K562 (cell line): ENCODE data around the gene PLCB3. TPM values are rescaled to one million over a fixed set of nuclear protein-coding genes. Genes with fewer than 3 reads are reported as not detected.

Experiments
- ATF7 ChIP-seq: fragments of 450-650 bp; IDR thresholded peaks from 2 replicates; pipeline ENCODE4 v1.7.1; 2014; ENCODE audit warnings: mild to moderate bottlenecking, moderate library complexity
- BACH1 ChIP-seq: fragments of 200-800 bp; sonication (Bioruptor generic); IDR thresholded peaks from 2 replicates; pipeline ENCODE4 v1.6.1; 2016; ENCODE audit warnings: missing genetic modification characterization, missing compliant biosample characterization
- BDP1 ChIP-seq: IDR thresholded peaks from 3 replicates; pipeline ENCODE4 v1.6.1; 2011; ENCODE audit not compliant: insufficient read length, insufficient read depth
- CHCHD3 ChIP-seq: fragments of 250-450 bp; sonication (Bioruptor Pico); IDR thresholded peaks from 2 replicates; pipeline ENCODE4 v2.1.2; 2022; ENCODE audit warnings: mild to moderate bottlenecking
- CHD1 ChIP-seq: fragments of 200-600 bp; sonication (generic); IDR thresholded peaks from one replicate; pipeline ENCODE4 v1.6.1; 2012; ENCODE audit warnings: mild to moderate bottlenecking, moderate library complexity, low read length, inconsistent platforms
- CHD2 ChIP-seq: IDR thresholded peaks from 2 replicates; pipeline ENCODE4 v1.6.1; 2011; ENCODE audit warnings: low read depth, low read length
- HEY1 ChIP-seq: fragments of 250-450 bp; sonication (Bioruptor Pico); IDR thresholded peaks from 2 replicates; pipeline ENCODE4 v1.5.0; 2020; ENCODE audit warnings: mild to moderate bottlenecking, moderate library complexity, borderline replicate concordance
- HOMEZ ChIP-seq: fragments of 250-450 bp; sonication (Bioruptor Pico); IDR thresholded peaks from 2 replicates; pipeline ENCODE4 v1.4.0; 2020; ENCODE audit warnings: mild to moderate bottlenecking, moderate library complexity
- IRF2 ChIP-seq: sonication (generic); formaldehyde crosslinking; IDR thresholded peaks from 2 replicates; pipeline ENCODE4 v1.8.1; 2022; ENCODE audit warnings: mild to moderate bottlenecking, missing genetic modification reagents
- KDM2B ChIP-seq: fragments of 250-450 bp; sonication (Bioruptor Pico); IDR thresholded peaks from 2 replicates; pipeline ENCODE4 v1.8.0; 2021; ENCODE audit warnings: mild to moderate bottlenecking, moderate library complexity
- MAFF ChIP-seq: IDR thresholded peaks from 2 replicates; pipeline ENCODE4 v1.6.1; 2012; ENCODE audit warnings: low read length, improper control_type of control experiment
- MAZ ChIP-seq, 2 experiments: fragments of 450-650 bp in 1 of 2; sonication (generic) in 1 of 2; formaldehyde crosslinking; IDR thresholded peaks in 1 of 2; conservative IDR thresholded peaks in 1 of 2; 2 replicates each; pipeline versions ENCODE4 v1.4.0 to v1.5.0; 2020; ENCODE audit warnings: mild to moderate bottlenecking in 1 of 2, missing genetic modification reagents in 1 of 2
- MEF2A ChIP-seq: IDR thresholded peaks from 2 replicates; pipeline ENCODE4 v1.6.1; 2011; ENCODE audit warnings: low read depth, mild to moderate bottlenecking, low read length, moderate library complexity; ENCODE audit not compliant: control insufficient read depth
- NELFE ChIP-seq: IDR thresholded peaks from 2 replicates; pipeline ENCODE4 v1.6.1; 2011; ENCODE audit warnings: mild to moderate bottlenecking; ENCODE audit not compliant: insufficient read depth, insufficient read length
- PPARD ChIP-seq: fragments of 250-450 bp; sonication (Bioruptor Pico); IDR thresholded peaks from 2 replicates; pipeline ENCODE4 v1.8.0; 2022; ENCODE audit warnings: inconsistent platforms, mild to moderate bottlenecking, moderate library complexity
- SIRT6 ChIP-seq: IDR thresholded peaks from one replicate; pipeline ENCODE4 v1.6.1; 2012; ENCODE audit warnings: low read depth, mild to moderate bottlenecking, control low read depth, inconsistent platforms, low read length, moderate library complexity
- THRA ChIP-seq: fragments of 450-650 bp; IDR thresholded peaks from 2 replicates; pipeline ENCODE4 v1.6.1; 2017; ENCODE audit warnings: mild to moderate bottlenecking, moderate library complexity
- ZNF197 ChIP-seq: fragments of 200-800 bp; sonication (Bioruptor generic); IDR thresholded peaks from 2 replicates; pipeline ENCODE4 v1.6.1; 2016; ENCODE audit warnings: low read depth, missing genetic modification characterization, missing compliant biosample characterization
- ZNF253 ChIP-seq: fragments of 250-450 bp; sonication (Bioruptor Pico); conservative IDR thresholded peaks from 2 replicates; pipeline ENCODE4 v1.6.1; 2021; ENCODE audit warnings: mild to moderate bottlenecking
- ZNF436 ChIP-seq: fragments of 250-450, 450-650 bp; sonication (Bioruptor Pico); formaldehyde crosslinking; IDR thresholded peaks from 2 replicates; pipeline ENCODE4 v1.7.0; 2020; ENCODE audit warnings: mild to moderate bottlenecking
- ZNF707 ChIP-seq: fragments of 250-450 bp; sonication (Bioruptor Pico); conservative IDR thresholded peaks from 2 replicates; pipeline ENCODE4 v1.8.0; 2022; ENCODE audit warnings: inconsistent platforms, mild to moderate bottlenecking, moderate library complexity
- polyA plus RNA-seq, 8 experiments: library from polyadenylated mRNA; depleted of rRNA in 4 of 8; stranded (reverse) in 5 of 8; unstranded in 3 of 8; fragments of >200 nt; fragmentation: Nextera tagmentation in 2 of 8; fragmentation: Illumina TruSeq in 1 of 8; extraction: Ambion mirVana in 2 of 8; extraction: Trizol in 1 of 8; gene quantifications; 2 replicates each; pipeline versions ENCODE4 v1.2.1 to v1.2.3, GENCODE V29; 2011 to 2014; ENCODE audit warnings: inconsistent platforms in 1 of 8, missing spikeins in 1 of 8
- total RNA-seq, 7 experiments: library from RNA; depleted of rRNA in 6 of 7; stranded (reverse); fragments of >200 nt in 6 of 7; fragmentation: Illumina TruSeq in 2 of 7; extraction: Trizol in 2 of 7; gene quantifications; 2 replicates each; pipeline versions ENCODE4 v1.2.1 to v1.2.3, GENCODE V29; 2011 to 2021; ENCODE audit warnings: low replicate concordance in 1 of 7
- TF ChIP-seq, protein P1 (sequence below): sonication (generic); formaldehyde crosslinking; IDR thresholded peaks from 2 replicates; pipeline ENCODE4 v1.9.0; 2022; ENCODE audit warnings: mild to moderate bottlenecking, missing genetic modification reagents
- TF ChIP-seq, protein P2 (sequence below), 2 experiments: IDR thresholded peaks; 2 replicates each; pipeline ENCODE4 v1.6.1; 2012; ENCODE audit warnings: improper control_type of control experiment in 2 of 2, low read depth in 2 of 2, low read length in 2 of 2, borderline replicate concordance in 1 of 2

Gene PLCB3
- total and polyA plus RNA-seq, 9 of the 15 experiments (the other 6 are each of a cell fraction or from before 2014, with no cell fraction given): 0.31 to 44.8 (median 14.6) TPM

DNA sequence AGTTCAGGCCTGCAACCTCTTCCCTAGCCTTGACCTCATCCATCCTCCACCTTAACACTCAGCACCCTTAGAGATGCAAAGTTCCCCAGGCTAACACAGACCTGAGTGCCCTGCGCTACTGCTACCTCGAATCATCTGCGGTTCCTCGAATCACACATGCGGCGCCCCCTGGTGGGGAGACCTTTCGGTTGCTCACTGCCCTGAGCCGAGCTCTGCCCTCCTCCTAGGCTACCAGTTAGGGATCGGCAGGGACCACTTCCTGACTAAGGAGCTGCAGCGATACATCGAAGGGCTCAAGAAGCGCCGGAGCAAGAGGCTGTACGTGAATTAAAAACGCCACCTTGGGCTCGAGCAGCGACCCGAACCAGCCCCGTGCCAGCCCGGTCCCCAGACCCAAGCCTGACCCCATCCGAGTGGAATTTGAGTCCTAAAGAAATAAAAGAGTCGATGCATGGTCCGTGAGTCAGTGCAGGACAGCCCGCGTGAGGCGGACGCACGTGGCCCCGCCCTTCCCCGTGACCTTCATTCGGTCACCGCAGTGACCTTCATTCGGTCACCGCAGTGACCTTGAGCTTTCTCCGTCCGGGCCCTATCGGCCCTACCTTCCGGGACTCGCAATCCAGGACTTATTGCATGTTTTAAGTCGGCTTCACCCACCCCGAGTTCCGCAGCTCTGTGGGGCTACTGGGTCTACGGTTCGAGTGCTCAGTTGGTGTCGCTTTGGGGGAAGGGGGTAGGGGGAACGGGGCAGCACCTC, 53.2 kb downstream of the PLCB3 start (continued):
- TF ChIP-seq HOMEZ (CRISPR knock-in tag) (no peak), NELFE (no peak), ZNF197 (CRISPR knock-in tag) (no peak), IRF2 (CRISPR knock-in tag) (no peak), SIRT6 (no peak), CHD1 (peak; percentile 58), ZNF707 (no peak), PPARD (CRISPR knock-in tag) (no peak), KDM2B (CRISPR knock-in tag) (no peak), MAFF (no peak), ATF7 (peak; percentile 64), BDP1 (no peak), MAZ (CRISPR knock-in tag; conservative IDR thresholded peaks at IDR 0.05 in 1 of 2, IDR thresholded peaks at IDR 0.05 in 1 of 2) (peak in 1 of 2 experiments; percentile 34; a peak in 2 of 4 replicates), ZNF253 (CRISPR knock-in tag) (no peak), CHD2 (no peak), BACH1 (tag) (no peak), THRA (no peak), CHCHD3 (no peak; the same call in 1 of the 2 replicates), MEF2A (0 out of 2 replicates have a peak, but pooled peaks have one; percentile 35), ZNF436 (CRISPR knock-in tag) (no peak), HEY1 (CRISPR knock-in tag) (no peak)
- TF ChIP-seq, protein P1, sequence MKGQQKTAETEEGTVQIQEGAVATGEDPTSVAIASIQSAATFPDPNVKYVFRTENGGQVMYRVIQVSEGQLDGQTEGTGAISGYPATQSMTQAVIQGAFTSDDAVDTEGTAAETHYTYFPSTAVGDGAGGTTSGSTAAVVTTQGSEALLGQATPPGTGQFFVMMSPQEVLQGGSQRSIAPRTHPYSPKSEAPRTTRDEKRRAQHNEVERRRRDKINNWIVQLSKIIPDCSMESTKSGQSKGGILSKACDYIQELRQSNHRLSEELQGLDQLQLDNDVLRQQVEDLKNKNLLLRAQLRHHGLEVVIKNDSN (CRISPR knock-in tag): peak; percentile 82
- TF ChIP-seq, protein P2, sequence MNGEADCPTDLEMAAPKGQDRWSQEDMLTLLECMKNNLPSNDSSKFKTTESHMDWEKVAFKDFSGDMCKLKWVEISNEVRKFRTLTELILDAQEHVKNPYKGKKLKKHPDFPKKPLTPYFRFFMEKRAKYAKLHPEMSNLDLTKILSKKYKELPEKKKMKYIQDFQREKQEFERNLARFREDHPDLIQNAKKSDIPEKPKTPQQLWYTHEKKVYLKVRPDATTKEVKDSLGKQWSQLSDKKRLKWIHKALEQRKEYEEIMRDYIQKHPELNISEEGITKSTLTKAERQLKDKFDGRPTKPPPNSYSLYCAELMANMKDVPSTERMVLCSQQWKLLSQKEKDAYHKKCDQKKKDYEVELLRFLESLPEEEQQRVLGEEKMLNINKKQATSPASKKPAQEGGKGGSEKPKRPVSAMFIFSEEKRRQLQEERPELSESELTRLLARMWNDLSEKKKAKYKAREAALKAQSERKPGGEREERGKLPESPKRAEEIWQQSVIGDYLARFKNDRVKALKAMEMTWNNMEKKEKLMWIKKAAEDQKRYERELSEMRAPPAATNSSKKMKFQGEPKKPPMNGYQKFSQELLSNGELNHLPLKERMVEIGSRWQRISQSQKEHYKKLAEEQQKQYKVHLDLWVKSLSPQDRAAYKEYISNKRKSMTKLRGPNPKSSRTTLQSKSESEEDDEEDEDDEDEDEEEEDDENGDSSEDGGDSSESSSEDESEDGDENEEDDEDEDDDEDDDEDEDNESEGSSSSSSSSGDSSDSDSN (IDR thresholded peaks at IDR 0.05; ENCODE audit: borderline replicate concordance in 1 of 2, low read depth in 2 of 2, low read length in 2 of 2): peak in 1 of 2 experiments; percentile 69; a peak in 1 of 4 replicates
